GM23338 (cell line): Measurements from ENCODE around the gene GLG1. TPM values are rescaled to one million over a fixed set of nuclear protein-coding genes. Genes with fewer than 3 reads are reported as not detected.

Source experiments
- ATAC-seq: fragments of 200-7000 bp; cut with Tn5 transposase; 3 replicates; pipeline ENCODE4 v1.9.1; 2020
- DNase-seq: peaks from one replicate; pipeline ENCODE4 v3.0.0-alpha.2; 2015; ENCODE audit warnings: low spot score
- H2AFZ ChIP-seq: fragments of 200-600 bp; sonication (generic); 2 replicates; pipeline ENCODE4 v1.8.0; 2016; ENCODE audit warnings: antibody characterized with exemption, mild to moderate bottlenecking, moderate library complexity
- H3F3A ChIP-seq: fragments of 200-600 bp; sonication (generic); replicated peaks from 2 replicates; pipeline ENCODE4 v1.8.0; 2017; ENCODE audit warnings: antibody characterized with exemption, mixed run types, low read depth
- H3K27ac ChIP-seq: fragments of 200-600 bp; sonication (generic); 2 replicates; pipeline ENCODE4 v1.6.1; 2016; ENCODE audit warnings: low read depth
- H3K27me3 ChIP-seq: fragments of 200-600 bp; sonication (generic); 2 replicates; pipeline ENCODE4 v1.8.0; 2016; ENCODE audit warnings: mild to moderate bottlenecking, mixed run types, moderate library complexity; ENCODE audit not compliant: insufficient read depth
- H3K36me3 ChIP-seq: fragments of 200-600 bp; sonication (generic); 2 replicates; pipeline ENCODE4 v1.8.0; 2016; ENCODE audit warnings: mild to moderate bottlenecking; ENCODE audit not compliant: insufficient read depth
- H3K4me1 ChIP-seq: fragments of 200-600 bp; sonication (generic); 2 replicates; pipeline ENCODE4 v1.8.0; 2016; ENCODE audit warnings: mild to moderate bottlenecking, moderate library complexity; ENCODE audit not compliant: insufficient read depth
- H3K4me2 ChIP-seq: fragments of 200-600 bp; sonication (generic); 2 replicates; pipeline ENCODE4 v1.7.1; 2017; ENCODE audit warnings: mixed run types
- H3K4me3 ChIP-seq: fragments of 200-600 bp; sonication (generic); 2 replicates; pipeline ENCODE4 v1.6.1; 2016; ENCODE audit warnings: mixed run types
- H3K79me2 ChIP-seq: fragments of 200-600 bp; sonication (generic); replicated peaks from 2 replicates; pipeline ENCODE4 v1.8.0; 2017; ENCODE audit warnings: mild to moderate bottlenecking; ENCODE audit not compliant: insufficient read depth
- H3K9me2 ChIP-seq: fragments of 200-600 bp; sonication (generic); 2 replicates; pipeline ENCODE4 v1.8.0; 2017; ENCODE audit not compliant: insufficient read depth
- H4K20me1 ChIP-seq: fragments of 200-600 bp; sonication (generic); replicated peaks from 2 replicates; pipeline ENCODE4 v1.8.0; 2017; ENCODE audit warnings: mild to moderate bottlenecking; ENCODE audit not compliant: insufficient read depth
- H3K27ac Mint-ChIP-seq: 2 replicates; pipeline ENCODE4 v1.8.0; 2020; ENCODE audit warnings: inconsistent platforms, mild to moderate bottlenecking, moderate library complexity, mixed read lengths
- H3K27me3 Mint-ChIP-seq: 3 replicates; pipeline ENCODE4 v1.8.0; 2022; ENCODE audit warnings: low read depth, mild to moderate bottlenecking, moderate library complexity, mixed read lengths, inconsistent platforms; ENCODE audit not compliant: insufficient read depth, poor library complexity
- H3K36me3 Mint-ChIP-seq: 3 replicates; pipeline ENCODE4 v1.8.0; 2021; ENCODE audit warnings: low read depth, mild to moderate bottlenecking, inconsistent platforms, moderate library complexity, mixed read lengths
- H3K4me1 Mint-ChIP-seq: 3 replicates; pipeline ENCODE4 v1.8.0; 2020; ENCODE audit warnings: mild to moderate bottlenecking, inconsistent platforms, mixed read lengths
- H3K4me3 Mint-ChIP-seq: 3 replicates; pipeline ENCODE4 v1.8.0; 2021; ENCODE audit warnings: moderate library complexity, mild to moderate bottlenecking, inconsistent platforms, mixed read lengths
- H3K9me3 Mint-ChIP-seq: 3 replicates; pipeline ENCODE4 v1.8.0; 2020; ENCODE audit warnings: moderate library complexity, mild to moderate bottlenecking, inconsistent platforms, mixed read lengths
- CREB1 ChIP-seq: fragments of 250-450 bp; sonication (Bioruptor Pico); IDR thresholded peaks from 2 replicates; pipeline ENCODE4 v1.5.0; 2020; ENCODE audit warnings: low read depth, mild to moderate bottlenecking, moderate library complexity
- EZH2 ChIP-seq: fragments of 200-600 bp; sonication (generic); IDR thresholded peaks from one replicate; pipeline ENCODE4 v1.8.0; 2017; ENCODE audit warnings: antibody characterized with exemption, mild to moderate bottlenecking, low read depth; ENCODE audit not compliant: unreplicated experiment
- EZH2phosphoT487 ChIP-seq: fragments of 200-600 bp; sonication (generic); IDR thresholded peaks from one replicate; pipeline ENCODE4 v1.8.1; 2018; ENCODE audit warnings: antibody characterized with exemption; ENCODE audit not compliant: unreplicated experiment
- POLR2AphosphoS5 ChIP-seq: IDR thresholded peaks from 2 replicates; pipeline ENCODE4 v1.6.1; 2016; ENCODE audit warnings: antibody characterized with exemption, low read depth
- ZNF114 ChIP-seq: fragments of 250-450 bp; sonication (Bioruptor Pico); IDR thresholded peaks from 2 replicates; pipeline ENCODE4 v1.5.0; 2020; ENCODE audit warnings: mild to moderate bottlenecking, moderate library complexity
- ZNF331 ChIP-seq: fragments of 250-450 bp; sonication (Bioruptor Pico); IDR thresholded peaks from 2 replicates; pipeline ENCODE4 v1.5.0; 2020; ENCODE audit warnings: low read depth, mild to moderate bottlenecking, moderate library complexity
- polyA plus RNA-seq: library from polyadenylated mRNA; unstranded; fragments of >200 nt; fragmentation: Nextera tagmentation; extraction: Ambion mirVana; gene quantifications from 2 replicates; pipeline ENCODE4 v1.2.1, GENCODE V29; 2016
- total RNA-seq: library from RNA; depleted of rRNA; stranded (reverse); fragments of >200 nt; shearing (Covaris generic); gene quantifications from 2 replicates; pipeline ENCODE4 v1.2.3, GENCODE V29; 2014
- TF ChIP-seq, protein P1 (sequence below): IDR thresholded peaks from 2 replicates; pipeline ENCODE4 v1.6.1; 2016; ENCODE audit warnings: antibody characterized with exemption
- TF ChIP-seq, protein P2 (sequence below): fragments of 250-450 bp; sonication (Bioruptor Pico); IDR thresholded peaks from 2 replicates; pipeline ENCODE4 v1.5.0; 2020; ENCODE audit warnings: mild to moderate bottlenecking, moderate library complexity

The GLG1 gene
- total and polyA plus RNA-seq, 2 experiments from 2014 or later, result 61.2 to 211 TPM

DNA sequence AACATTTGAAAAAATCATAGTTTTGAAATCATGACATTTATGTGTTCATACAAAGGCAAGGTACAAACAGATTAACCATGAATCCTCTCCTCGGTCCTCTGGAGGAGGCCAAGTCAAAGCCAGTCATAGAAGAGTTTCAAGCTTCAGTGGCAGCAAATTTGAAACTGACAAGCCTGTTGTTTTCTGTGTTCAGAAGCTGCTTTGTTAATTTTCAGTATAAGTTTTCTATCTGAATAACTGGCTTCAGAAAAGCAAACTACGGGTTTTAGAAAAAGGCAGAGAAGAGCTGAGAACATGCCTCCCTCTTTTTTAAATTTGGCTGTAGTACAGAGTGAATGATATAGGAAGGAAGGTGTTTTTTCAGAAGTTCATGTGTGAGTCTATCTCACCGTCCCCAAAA, 106.0 kb downstream of the GLG1 start:
- Histone ChIP-seq H3K4me3 (no peak overlapping the region), H2AFZ (no peak overlapping the region), H3K36me3 (peaks cover 21% of the 10 kb centered on the region), H3F3A (no peaks in the 10 kb centered on the region), H3K4me1 (no peaks in the 10 kb centered on the region), H3K4me2 (no peak overlapping the region), H3K27me3 (no peaks in the 10 kb centered on the region), H3K9me2 (no peaks in the 10 kb centered on the region), H3K79me2 (peaks cover 8% of the 10 kb centered on the region; the same call in 1 of the 2 replicates), H3K27ac (no peak overlapping the region), H4K20me1 (peaks cover 27% of the 10 kb centered on the region)
- Mint-ChIP-seq H3K9me3 (no peaks in the 10 kb centered on the region), H3K4me3 (no peak overlapping the region), H3K4me1 (no peaks in the 10 kb centered on the region), H3K27me3 (peaks cover 2% of the 10 kb centered on the region), H3K36me3 (peaks cover 13% of the 10 kb centered on the region; the same call in 2 of the 3 replicates), H3K27ac (no peak overlapping the region)
- ATAC-seq (no peak), DNase-seq (no peak)
- no peak for TF ChIP-seq EZH2phosphoT487
- TF ChIP-seq, protein P1, sequence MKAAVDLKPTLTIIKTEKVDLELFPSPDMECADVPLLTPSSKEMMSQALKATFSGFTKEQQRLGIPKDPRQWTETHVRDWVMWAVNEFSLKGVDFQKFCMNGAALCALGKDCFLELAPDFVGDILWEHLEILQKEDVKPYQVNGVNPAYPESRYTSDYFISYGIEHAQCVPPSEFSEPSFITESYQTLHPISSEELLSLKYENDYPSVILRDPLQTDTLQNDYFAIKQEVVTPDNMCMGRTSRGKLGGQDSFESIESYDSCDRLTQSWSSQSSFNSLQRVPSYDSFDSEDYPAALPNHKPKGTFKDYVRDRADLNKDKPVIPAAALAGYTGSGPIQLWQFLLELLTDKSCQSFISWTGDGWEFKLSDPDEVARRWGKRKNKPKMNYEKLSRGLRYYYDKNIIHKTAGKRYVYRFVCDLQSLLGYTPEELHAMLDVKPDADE, result no peak
- no peak for TF ChIP-seq ZNF331 (CRISPR knock-in tag)
- TF ChIP-seq ZNF114 (CRISPR knock-in tag), result no peak
- no peak for TF ChIP-seq CREB1
- no peak for TF ChIP-seq EZH2
- TF ChIP-seq POLR2AphosphoS5, result no peak
- TF ChIP-seq, protein P2, sequence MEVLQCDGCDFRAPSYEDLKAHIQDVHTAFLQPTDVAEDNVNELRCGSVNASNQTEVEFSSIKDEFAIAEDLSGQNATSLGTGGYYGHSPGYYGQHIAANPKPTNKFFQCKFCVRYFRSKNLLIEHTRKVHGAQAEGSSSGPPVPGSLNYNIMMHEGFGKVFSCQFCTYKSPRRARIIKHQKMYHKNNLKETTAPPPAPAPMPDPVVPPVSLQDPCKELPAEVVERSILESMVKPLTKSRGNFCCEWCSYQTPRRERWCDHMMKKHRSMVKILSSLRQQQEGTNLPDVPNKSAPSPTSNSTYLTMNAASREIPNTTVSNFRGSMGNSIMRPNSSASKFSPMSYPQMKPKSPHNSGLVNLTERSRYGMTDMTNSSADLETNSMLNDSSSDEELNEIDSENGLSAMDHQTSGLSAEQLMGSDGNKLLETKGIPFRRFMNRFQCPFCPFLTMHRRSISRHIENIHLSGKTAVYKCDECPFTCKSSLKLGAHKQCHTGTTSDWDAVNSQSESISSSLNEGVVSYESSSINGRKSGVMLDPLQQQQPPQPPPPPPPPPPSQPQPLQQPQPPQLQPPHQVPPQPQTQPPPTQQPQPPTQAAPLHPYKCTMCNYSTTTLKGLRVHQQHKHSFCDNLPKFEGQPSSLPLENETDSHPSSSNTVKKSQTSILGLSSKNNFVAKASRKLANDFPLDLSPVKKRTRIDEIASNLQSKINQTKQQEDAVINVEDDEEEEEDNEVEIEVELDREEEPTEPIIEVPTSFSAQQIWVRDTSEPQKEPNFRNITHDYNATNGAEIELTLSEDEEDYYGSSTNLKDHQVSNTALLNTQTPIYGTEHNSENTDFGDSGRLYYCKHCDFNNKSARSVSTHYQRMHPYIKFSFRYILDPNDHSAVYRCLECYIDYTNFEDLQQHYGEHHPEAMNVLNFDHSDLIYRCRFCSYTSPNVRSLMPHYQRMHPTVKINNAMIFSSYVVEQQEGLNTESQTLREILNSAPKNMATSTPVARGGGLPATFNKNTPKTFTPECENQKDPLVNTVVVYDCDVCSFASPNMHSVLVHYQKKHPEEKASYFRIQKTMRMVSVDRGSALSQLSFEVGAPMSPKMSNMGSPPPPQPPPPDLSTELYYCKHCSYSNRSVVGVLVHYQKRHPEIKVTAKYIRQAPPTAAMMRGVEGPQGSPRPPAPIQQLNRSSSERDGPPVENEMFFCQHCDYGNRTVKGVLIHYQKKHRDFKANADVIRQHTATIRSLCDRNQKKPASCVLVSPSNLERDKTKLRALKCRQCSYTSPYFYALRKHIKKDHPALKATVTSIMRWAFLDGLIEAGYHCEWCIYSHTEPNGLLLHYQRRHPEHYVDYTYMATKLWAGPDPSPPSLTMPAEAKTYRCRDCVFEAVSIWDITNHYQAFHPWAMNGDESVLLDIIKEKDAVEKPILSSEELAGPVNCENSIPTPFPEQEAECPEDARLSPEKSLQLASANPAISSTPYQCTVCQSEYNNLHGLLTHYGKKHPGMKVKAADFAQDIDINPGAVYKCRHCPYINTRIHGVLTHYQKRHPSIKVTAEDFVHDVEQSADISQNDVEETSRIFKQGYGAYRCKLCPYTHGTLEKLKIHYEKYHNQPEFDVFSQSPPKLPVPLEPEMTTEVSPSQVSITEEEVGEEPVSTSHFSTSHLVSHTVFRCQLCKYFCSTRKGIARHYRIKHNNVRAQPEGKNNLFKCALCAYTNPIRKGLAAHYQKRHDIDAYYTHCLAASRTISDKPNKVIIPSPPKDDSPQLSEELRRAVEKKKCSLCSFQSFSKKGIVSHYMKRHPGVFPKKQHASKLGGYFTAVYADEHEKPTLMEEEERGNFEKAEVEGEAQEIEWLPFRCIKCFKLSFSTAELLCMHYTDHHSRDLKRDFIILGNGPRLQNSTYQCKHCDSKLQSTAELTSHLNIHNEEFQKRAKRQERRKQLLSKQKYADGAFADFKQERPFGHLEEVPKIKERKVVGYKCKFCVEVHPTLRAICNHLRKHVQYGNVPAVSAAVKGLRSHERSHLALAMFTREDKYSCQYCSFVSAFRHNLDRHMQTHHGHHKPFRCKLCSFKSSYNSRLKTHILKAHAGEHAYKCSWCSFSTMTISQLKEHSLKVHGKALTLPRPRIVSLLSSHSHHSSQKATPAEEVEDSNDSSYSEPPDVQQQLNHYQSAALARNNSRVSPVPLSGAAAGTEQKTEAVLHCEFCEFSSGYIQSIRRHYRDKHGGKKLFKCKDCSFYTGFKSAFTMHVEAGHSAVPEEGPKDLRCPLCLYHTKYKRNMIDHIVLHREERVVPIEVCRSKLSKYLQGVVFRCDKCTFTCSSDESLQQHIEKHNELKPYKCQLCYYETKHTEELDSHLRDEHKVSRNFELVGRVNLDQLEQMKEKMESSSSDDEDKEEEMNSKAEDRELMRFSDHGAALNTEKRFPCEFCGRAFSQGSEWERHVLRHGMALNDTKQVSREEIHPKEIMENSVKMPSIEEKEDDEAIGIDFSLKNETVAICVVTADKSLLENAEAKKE (CRISPR knock-in tag), result no peak
